ENCODE measurements around the gene OVOL3. TPM values are rescaled to one million over a fixed set of nuclear protein-coding genes. Genes with fewer than 3 reads are reported as not detected.

OVOL3 gene
- total and polyA plus RNA-seq, 4 donors: not detected

- H3K9ac ChIP-seq (ENCODE audit: low read depth in 1 of 2, low read length in 2 of 2): no peak overlapping the region
- peaks cover 0 to 2% (median 0%) of the 10 kb centered on the region in 4 donors for H3K36me3 ChIP-seq (ENCODE audit: control insufficient read depth in 4 of 4, insufficient read depth in 3 of 4, low read depth in 1 of 4, low read length in 3 of 4)
- H3K4me1 ChIP-seq (ENCODE audit: control insufficient read depth in 4 of 4, insufficient read depth in 4 of 4, low read length in 3 of 4): no peaks in the 10 kb centered on the region
- H3K9me3 ChIP-seq (ENCODE audit: control insufficient read depth in 4 of 4, low read length in 3 of 4): no peaks in the 10 kb centered on the region
- WGBS: 93% methylated on average over 9 of the region's 9 CpGs
- DNase-seq (ENCODE audit: low spot score): no peak
- H3K4me3 ChIP-seq (ENCODE audit: low read depth in 1 of 3, low read length in 3 of 3): no peak overlapping the region
- H3K27me3 ChIP-seq (ENCODE audit: control insufficient read depth in 4 of 4, insufficient read depth in 4 of 4, low read length in 3 of 4): no peaks in the 10 kb centered on the region
- TF ChIP-seq RAD21 (IDR thresholded peaks at IDR 0.05): no peak
- no peak for TF ChIP-seq HNF4G (IDR thresholded peaks at IDR 0.05)
- TF ChIP-seq SP1 (IDR thresholded peaks at IDR 0.05): no peak
- TF ChIP-seq GABPA (IDR thresholded peaks at IDR 0.05 in 1 of 2, conservative IDR thresholded peaks at IDR 0.05 in 1 of 2): no peak
- no peak for TF ChIP-seq MAX (IDR thresholded peaks at IDR 0.05)
- TF ChIP-seq NR2F2 (IDR thresholded peaks at IDR 0.05): no peak
- TF ChIP-seq ZBTB33 (IDR thresholded peaks at IDR 0.05): no peak
- no peak for TF ChIP-seq ATF3 (IDR thresholded peaks at IDR 0.05)
- TF ChIP-seq FOXA2 (IDR thresholded peaks at IDR 0.05): no peak
- no peak overlapping the region for H3K27ac ChIP-seq (ENCODE audit: low read depth in 1 of 2, low read length in 2 of 2)
Observed at GRCh38 chr19:36086326-36086725, 24.6 kb upstream of the OVOL3 start.

GRCh38 chr19:36089847-36090246, 21.1 kb upstream of the OVOL3 start:
- 96% methylated on average over 5 of the region's 5 CpGs for WGBS
- Histone ChIP-seq H3K27ac (ENCODE audit: low read depth in 1 of 2, low read length in 2 of 2) (no peak overlapping the region), H3K36me3 (ENCODE audit: control insufficient read depth in 4 of 4, insufficient read depth in 3 of 4, low read depth in 1 of 4, low read length in 3 of 4) (no peaks in the 10 kb centered on the region), H3K27me3 (ENCODE audit: control insufficient read depth in 4 of 4, insufficient read depth in 4 of 4, low read length in 3 of 4) (no peaks in the 10 kb centered on the region), H3K9ac (ENCODE audit: low read depth in 1 of 2, low read length in 2 of 2) (no peak overlapping the region), H3K9me3 (ENCODE audit: control insufficient read depth in 4 of 4, low read length in 3 of 4) (no peaks in the 10 kb centered on the region), H3K4me3 (ENCODE audit: low read depth in 1 of 3, low read length in 3 of 3) (no peak overlapping the region), H3K4me1 (ENCODE audit: control insufficient read depth in 4 of 4, insufficient read depth in 4 of 4, low read length in 3 of 4) (no peaks in the 10 kb centered on the region)
- TF ChIP-seq REST (IDR thresholded peaks at IDR 0.05) (no peak), EGR1 (IDR thresholded peaks at IDR 0.05; ENCODE audit: low read depth in 2 of 2) (no peak), HNF4G (IDR thresholded peaks at IDR 0.05) (no peak), JUND (IDR thresholded peaks at IDR 0.05) (no peak), CTCF (IDR thresholded peaks at IDR 0.05; ENCODE audit: low read depth, low read length, missing input control) (no peak), HNF4A (conservative IDR thresholded peaks at IDR 0.05) (no peak), RXRA (IDR thresholded peaks at IDR 0.05) (no peak), FOXA2 (IDR thresholded peaks at IDR 0.05) (no peak), SP1 (IDR thresholded peaks at IDR 0.05) (no peak), RAD21 (IDR thresholded peaks at IDR 0.05) (no peak), FOXA1 (IDR thresholded peaks at IDR 0.05) (no peak), MAX (IDR thresholded peaks at IDR 0.05) (no peak), ATF3 (IDR thresholded peaks at IDR 0.05) (no peak)
- no peak for DNase-seq (ENCODE audit: low spot score)
